ENCODE data around the gene PIP5K1B.

- TF ChIP-seq CTCF (IDR thresholded peaks at IDR 0.05; ENCODE audit: low read length) = peak; percentile 91
- no peak for TF ChIP-seq EZH2phosphoT487 (IDR thresholded peaks at IDR 0.05; ENCODE audit: low read length)
- TF ChIP-seq EZH2 (optimal IDR thresholded peaks at IDR 0.05; ENCODE audit: low read depth, low read length) = no peak
Observed at GRCh38 chr9:69027355-69028097, 322.5 kb downstream of the PIP5K1B start.

Measured in MM.1S (cell line).